ENCODE results near the gene CCDC197. TPM values are rescaled to one million over a fixed set of nuclear protein-coding genes. Genes with fewer than 3 reads are reported as not detected.

Gene CCDC197
- polyA plus RNA-seq, 1 donor from 2014 or later = not detected

- TF ChIP-seq TAF1 (IDR thresholded peaks at IDR 0.05; ENCODE audit: low read depth) (no peak), EP300 (conservative IDR thresholded peaks at IDR 0.05; ENCODE audit: poor library complexity, severe bottlenecking) (no peak), RAD21 (conservative IDR thresholded peaks at IDR 0.05) (no peak), SMC3 (conservative IDR thresholded peaks at IDR 0.05; ENCODE audit: poor library complexity) (no peak), CTCF (IDR thresholded peaks at IDR 0.05; ENCODE audit: poor library complexity, severe bottlenecking) (no peak), MXI1 (conservative IDR thresholded peaks at IDR 0.05; ENCODE audit: poor library complexity, severe bottlenecking) (no peak), REST (IDR thresholded peaks at IDR 0.05; ENCODE audit: borderline replicate concordance) (no peak), POLR2AphosphoS5 (IDR thresholded peaks at IDR 0.05) (no peak), EZH2 (IDR thresholded peaks at IDR 0.05; ENCODE audit: borderline replicate concordance, insufficient read depth, low read length, poor library complexity, severe bottlenecking) (no peak)
Observed at GRCh38 chr14:94026889-94027469, 29.9 kb downstream of the CCDC197 start.

GRCh38 chr14:94027566-94028449, 30.7 kb downstream of the CCDC197 start:
- Histone ChIP-seq H2AFZ (ENCODE audit: low read depth, low read length) (no peak overlapping the region), H3K27me3 (ENCODE audit: insufficient read depth, low read depth, low read length) (no peaks in the 10 kb centered on the region), H3K36me3 (ENCODE audit: insufficient read depth, low read length) (no peaks in the 10 kb centered on the region), H3K9ac (ENCODE audit: low read length) (no peak overlapping the region), H3K79me2 (replicated peaks; ENCODE audit: insufficient read depth, low read length) (no peaks in the 10 kb centered on the region), H3K27ac (ENCODE audit: low read length) (no peak overlapping the region), H3K9me3 (ENCODE audit: low read length) (no peaks in the 10 kb centered on the region), H3K9me2 (ENCODE audit: insufficient read depth, low read length) (no peaks in the 10 kb centered on the region), H3K4me3 (ENCODE audit: low read length) (no peak overlapping the region), H4K20me1 (ENCODE audit: insufficient read depth) (no peaks in the 10 kb centered on the region), H3K4me2 (ENCODE audit: low read length) (no peak overlapping the region), H3F3A (ENCODE audit: insufficient read depth, low read length, poor library complexity, severe bottlenecking) (no peaks in the 10 kb centered on the region)
- TF ChIP-seq CTCF (IDR thresholded peaks at IDR 0.05; ENCODE audit: poor library complexity, severe bottlenecking) (no peak), MXI1 (conservative IDR thresholded peaks at IDR 0.05; ENCODE audit: poor library complexity, severe bottlenecking) (no peak), TAF1 (IDR thresholded peaks at IDR 0.05; ENCODE audit: low read depth) (no peak), REST (IDR thresholded peaks at IDR 0.05; ENCODE audit: borderline replicate concordance) (no peak), POLR2AphosphoS5 (IDR thresholded peaks at IDR 0.05) (no peak), EZH2 (IDR thresholded peaks at IDR 0.05; ENCODE audit: borderline replicate concordance, insufficient read depth, low read length, poor library complexity, severe bottlenecking) (no peak), EP300 (conservative IDR thresholded peaks at IDR 0.05; ENCODE audit: poor library complexity, severe bottlenecking) (no peak), SMC3 (conservative IDR thresholded peaks at IDR 0.05; ENCODE audit: poor library complexity) (no peak), RAD21 (conservative IDR thresholded peaks at IDR 0.05) (no peak)

More at GRCh38 chr14:94026889-94027469, 29.9 kb downstream of the CCDC197 start:
- Histone ChIP-seq H3K9ac (ENCODE audit: low read length) (peak overlapping the region; percentile 74), H3K79me2 (replicated peaks; ENCODE audit: insufficient read depth, low read length) (no peaks in the 10 kb centered on the region), H2AFZ (ENCODE audit: low read depth, low read length) (no peak overlapping the region), H3K4me3 (ENCODE audit: low read length) (peak overlapping the region; percentile 80), H3K27ac (ENCODE audit: low read length) (no peak overlapping the region), H4K20me1 (ENCODE audit: insufficient read depth) (no peaks in the 10 kb centered on the region), H3K27me3 (ENCODE audit: insufficient read depth, low read depth, low read length) (no peaks in the 10 kb centered on the region), H3F3A (ENCODE audit: insufficient read depth, low read length, poor library complexity, severe bottlenecking) (no peaks in the 10 kb centered on the region), H3K36me3 (ENCODE audit: insufficient read depth, low read length) (no peaks in the 10 kb centered on the region), H3K9me3 (ENCODE audit: low read length) (no peaks in the 10 kb centered on the region), H3K9me2 (ENCODE audit: insufficient read depth, low read length) (no peaks in the 10 kb centered on the region), H3K4me2 (ENCODE audit: low read length) (no peak overlapping the region)

All from neural cell (in vitro differentiated cells).